H1 (cell line): Measurements from ENCODE around the gene CACNA1G. TPM values are rescaled to one million over a fixed set of nuclear protein-coding genes. Genes with fewer than 3 reads are reported as not detected.

ENCODE experiments used
- CTCF ChIA-PET: fragments of 300-600 bp; sonication (Branson Sonifier 250); formaldehyde crosslinking; loops from one replicate; lab custom pipeline; 2021; ENCODE audit not compliant: partially characterized antibody; lab: Charles Lee
- POLR2A ChIA-PET: fragments of 300-600 bp; sonication (Branson Sonifier 250); formaldehyde crosslinking; loops from one replicate; lab custom pipeline; 2021; ENCODE audit warnings: inconsistent platforms; ENCODE audit not compliant: partially characterized antibody; lab: Charles Lee
- DNase-seq, 2 experiments: peaks; one replicate each; pipeline versions ENCODE4 v3.0.0 to v3.0.0-alpha.2; 2010 to 2022; ENCODE audit warnings: low spot score in 2 of 2, low read depth in 1 of 2, mixed read lengths in 1 of 2
- FAIRE-seq: peaks from 2 replicates; lab custom pipeline; 2011; peaks lifted over from hg19 to GRCh38; lab: Jason Lieb, UNC
- H2AFZ ChIP-seq: 2 replicates; pipeline ENCODE4 v1.8.1; 2012; ENCODE audit warnings: low read length, inconsistent platforms
- H2AK5ac ChIP-seq: 2 replicates; pipeline ENCODE4 v1.6.1; 2013; ENCODE audit warnings: low read depth, low read length
- H2BK120ac ChIP-seq: replicated peaks from 2 replicates; pipeline ENCODE3; 2013; ENCODE audit warnings: low read depth, low read length, inconsistent platforms
- H2BK12ac ChIP-seq: 2 replicates; pipeline ENCODE4 v1.6.1; 2013; ENCODE audit warnings: low read depth, low read length
- H2BK15ac ChIP-seq: 2 replicates; pipeline ENCODE4 v1.6.1; 2013; ENCODE audit warnings: low read length
- H2BK20ac ChIP-seq: 2 replicates; pipeline ENCODE4 v1.6.1; 2013; ENCODE audit warnings: low read length
- H2BK5ac ChIP-seq: 2 replicates; pipeline ENCODE4 v1.6.1; 2013; ENCODE audit warnings: low read depth, low read length
- H3K14ac ChIP-seq: 2 replicates; pipeline ENCODE4 v1.6.1; 2013; ENCODE audit warnings: inconsistent platforms; ENCODE audit not compliant: insufficient read length
- H3K18ac ChIP-seq: 2 replicates; pipeline ENCODE4 v1.6.1; 2013; ENCODE audit warnings: low read length; ENCODE audit errors: extremely low read depth
- H3K23ac ChIP-seq: 2 replicates; pipeline ENCODE4 v1.6.1; 2013; ENCODE audit warnings: inconsistent platforms; ENCODE audit not compliant: insufficient read length
- H3K23me2 ChIP-seq: 2 replicates; pipeline ENCODE4 v1.6.1; 2013; ENCODE audit warnings: low read depth, low read length
- H3K27ac ChIP-seq: 2 replicates; pipeline ENCODE4 v1.6.1; 2011; ENCODE audit warnings: low read depth, low read length, inconsistent platforms
- H3K27me3 ChIP-seq, 4 experiments: replicated peaks in 1 of 4; 1 replicate in 1 of 4; 2 replicates in 3 of 4; pipeline versions ENCODE4 v1.6.1 to v1.8.1; 2011 to 2013; ENCODE audit warnings: low read length in 3 of 4, mild to moderate bottlenecking in 3 of 4, inconsistent platforms in 2 of 4, mixed read lengths in 2 of 4, moderate library complexity in 1 of 4; ENCODE audit not compliant: control insufficient read depth in 3 of 4, insufficient read depth in 3 of 4; ENCODE audit errors: extremely low read depth in 1 of 4
- H3K36me3 ChIP-seq, 4 experiments: 2 replicates each; pipeline versions ENCODE4 v1.6.1 to v1.8.1; 2011 to 2013; ENCODE audit warnings: mild to moderate bottlenecking in 4 of 4, low read length in 3 of 4, moderate library complexity in 2 of 4, control low read depth in 1 of 4, inconsistent platforms in 1 of 4; ENCODE audit not compliant: insufficient read depth in 4 of 4, control insufficient read depth in 2 of 4
- H3K4ac ChIP-seq: replicated peaks from 2 replicates; pipeline ENCODE3; 2013; ENCODE audit warnings: low read length, low read depth, mixed read lengths, inconsistent platforms; ENCODE audit not compliant: insufficient read length
- H3K4me1 ChIP-seq, 4 experiments: replicated peaks in 1 of 4; 1 replicate in 1 of 4; 2 replicates in 3 of 4; pipeline versions ENCODE4 v1.6.1 to v1.8.1; 2011 to 2013; ENCODE audit warnings: low read length in 3 of 4, inconsistent platforms in 2 of 4, mixed read lengths in 1 of 4; ENCODE audit not compliant: insufficient read depth in 4 of 4, control insufficient read depth in 3 of 4
- H3K4me2 ChIP-seq, 2 experiments: 2 replicates each; pipeline versions ENCODE4 v1.6.1 to v1.8.1; 2011 to 2013; ENCODE audit warnings: low read depth in 2 of 2, low read length in 2 of 2, control low read depth in 1 of 2, inconsistent platforms in 1 of 2, mild to moderate bottlenecking in 1 of 2; ENCODE audit not compliant: insufficient read depth in 1 of 2
- H3K4me3 ChIP-seq, 4 experiments: fragments of 200-600, 300-600 bp in 1 of 4; sonication (generic), shearing (Covaris generic), sonication (Bioruptor Twin) in 1 of 4; 2 replicates each; pipeline versions ENCODE4 v1.5.1 to v1.8.1; 2011 to 2016; ENCODE audit warnings: low read length in 4 of 4, low read depth in 3 of 4, control low read depth in 2 of 4, inconsistent platforms in 2 of 4, mild to moderate bottlenecking in 2 of 4, mixed read lengths in 1 of 4, moderate library complexity in 1 of 4; ENCODE audit not compliant: insufficient read depth in 2 of 4; ENCODE audit errors: extremely low read depth in 1 of 4
- H3K56ac ChIP-seq: replicated peaks from 2 replicates; pipeline ENCODE3; 2013; ENCODE audit warnings: low read depth, mild to moderate bottlenecking, mixed read lengths, low read length, inconsistent platforms; ENCODE audit not compliant: insufficient read length
- H3K79me1 ChIP-seq: 2 replicates; pipeline ENCODE4 v1.6.1; 2013; ENCODE audit warnings: low read depth, low read length, control low read depth
- H3K79me2 ChIP-seq, 2 experiments: 2 replicates each; pipeline versions ENCODE4 v1.6.1 to v1.8.1; 2012 to 2013; ENCODE audit warnings: low read length in 2 of 2, mild to moderate bottlenecking in 2 of 2, inconsistent platforms in 1 of 2; ENCODE audit not compliant: insufficient read depth in 2 of 2, control insufficient read depth in 1 of 2
- H3K9ac ChIP-seq, 4 experiments: replicated peaks in 1 of 4; 1 replicate in 1 of 4; 2 replicates in 3 of 4; pipeline versions ENCODE4 v1.6.1 to v1.8.1; 2011 to 2013; ENCODE audit warnings: low read depth in 3 of 4, low read length in 3 of 4, control low read depth in 2 of 4, mild to moderate bottlenecking in 2 of 4, moderate library complexity in 2 of 4, inconsistent platforms in 1 of 4; ENCODE audit errors: extremely low read depth in 1 of 4
- H3K9me3 ChIP-seq, 2 experiments: 2 replicates each; pipeline versions ENCODE4 v1.6.1 to v1.8.1; 2012 to 2013; ENCODE audit warnings: mild to moderate bottlenecking in 2 of 2, moderate library complexity in 2 of 2, control low read depth in 1 of 2, inconsistent platforms in 1 of 2, low read depth in 1 of 2, low read length in 1 of 2, mixed read lengths in 1 of 2; ENCODE audit not compliant: insufficient read depth in 2 of 2
- H4K20me1 ChIP-seq, 2 experiments: replicated peaks in 1 of 2; 2 replicates each; pipeline versions ENCODE3 to v1.8.1; 2011 to 2013; ENCODE audit warnings: inconsistent platforms in 2 of 2, low read length in 2 of 2, mild to moderate bottlenecking in 1 of 2; ENCODE audit not compliant: insufficient read depth in 2 of 2, control insufficient read depth in 1 of 2
- H4K5ac ChIP-seq: 2 replicates; pipeline ENCODE4 v1.6.1; 2013; ENCODE audit warnings: low read length, low read depth, mixed read lengths, inconsistent platforms; ENCODE audit not compliant: insufficient read length
- H4K8ac ChIP-seq: 2 replicates; pipeline ENCODE4 v1.8.0; 2013; ENCODE audit warnings: mild to moderate bottlenecking, moderate library complexity, low read length, inconsistent platforms; ENCODE audit not compliant: insufficient read depth; ENCODE audit errors: extremely low read depth
- H4K91ac ChIP-seq: replicated peaks from 2 replicates; pipeline ENCODE3; 2013; ENCODE audit warnings: low read length, mixed read lengths, inconsistent platforms; ENCODE audit not compliant: insufficient read length
- NRF1 ChIP-seq: IDR thresholded peaks from 2 replicates; pipeline ENCODE4 v1.6.1; 2011; ENCODE audit warnings: mild to moderate bottlenecking, low read depth, low read length, improper control_type of control experiment
- WGBS, 2 experiments: shearing (Covaris generic) in 1 of 2; methylation state at CpG; one replicate each; pipeline versions ENCODE4 v1.1.6 to v1.1.7; 2013 to 2015; ENCODE audit warnings: low lambda C conversion rate in 2 of 2, mixed read lengths in 2 of 2, inconsistent platforms in 1 of 2, low coverage in 1 of 2, missing lambda C conversion rate in 1 of 2; ENCODE audit not compliant: insufficient replicate concordance in 2 of 2, insufficient coverage in 1 of 2, insufficient read length in 1 of 2; ENCODE audit errors: extremely low coverage in 1 of 2, missing lambda C conversion rate in 1 of 2; 5-methylcytosine and 5-hydroxymethylcytosine counted together
- polyA plus RNA-seq, 7 experiments: library from polyadenylated mRNA; depleted of rRNA in 3 of 7; stranded (reverse) in 5 of 7; unstranded in 2 of 7; fragments of >200 nt in 5 of 7; fragments of 200-250 nt in 2 of 7; gene quantifications; 1 replicate in 5 of 7; 2 replicates in 1 of 7; 4 replicates in 1 of 7; pipeline versions ENCODE4 v1.2.1 to v1.2.3, GENCODE V29; 2011 to 2013; ENCODE audit warnings: missing spikeins in 2 of 7, mixed read lengths in 2 of 7
- total RNA-seq: library from RNA; stranded (reverse); fragmentation: NEBNext Ultra II Directional; extraction: Animal tissue kit (Norgen Biotek cat#: 25700); gene quantifications from 2 replicates; pipeline ENCODE4 v1.2.1, GENCODE V29; 2021

The CACNA1G gene
- total and polyA plus RNA-seq, 2 of the 8 experiments (the other 6 are each of a cell fraction or from before 2014, with no cell fraction given): 2.9 to 4.9 TPM

DNA sequence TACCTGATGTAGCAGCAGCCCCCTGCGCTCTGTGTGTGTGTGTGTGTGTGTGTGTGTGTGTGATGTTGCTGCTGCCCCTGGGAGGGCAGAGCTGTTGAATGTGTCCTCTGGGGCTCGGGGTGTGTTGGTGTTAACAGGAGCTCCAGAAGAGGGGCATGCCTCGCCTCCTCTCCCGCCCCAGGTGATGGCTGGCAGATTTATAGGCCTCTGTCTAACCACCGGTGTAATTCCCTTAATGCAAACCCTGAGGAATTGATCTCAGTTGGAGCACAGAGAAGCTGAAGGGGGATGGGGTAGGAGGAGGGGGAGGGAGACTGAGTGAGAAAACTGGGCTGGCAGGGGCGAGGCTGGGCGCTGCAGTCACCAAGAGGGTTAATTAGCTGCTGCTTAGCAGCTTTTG lies 10.0 kb downstream of the CACNA1G start:
- H2BK12ac ChIP-seq: no peak overlapping the region
- no peak overlapping the region for H3K4ac ChIP-seq
- 0 out of 2 replicates have a peak, but pooled peaks cover 3% of the 10 kb centered on the region for H3K23me2 ChIP-seq
- no peaks in the 10 kb centered on the region for H3K9me3 ChIP-seq
- no peak overlapping the region for H4K5ac ChIP-seq
- no peaks in the 10 kb centered on the region for H3K36me3 ChIP-seq
- H3K79me1 ChIP-seq: no peaks in the 10 kb centered on the region
- no peak overlapping the region for H4K91ac ChIP-seq
- H3K9ac ChIP-seq: no peak overlapping the region
- no peak overlapping the region; a peak in 1 of 4 replicates for H3K4me2 ChIP-seq
- WGBS, 2 experiments: 77% methylated on average over 4 of the region's 7 CpGs; no CpG with 5 or more reads in 1 of the 2 experiments
- no peak overlapping the region for H3K14ac ChIP-seq
- H3K4me1 ChIP-seq: peaks cover 0 to 9% (median 6%) of the 10 kb centered on the region in 4 experiments; a peak in 6 of 7 replicates
- ChIA-PET CTCF (interaction anchor here (0.6 to 3.4 kb wide), 16 partner anchors 8 to 1118 kb away, joined by 3 to 17 read pairs (median 4); no protein-coding TSS in a partner anchor), POLR2A (interaction anchor here (0.7 to 1.3 kb wide), 5 partner anchors 8 to 149 kb away, joined by 3 to 4 read pairs (median 3); no protein-coding TSS in a partner anchor)
- peaks cover 2 to 14% (median 11%) of the 10 kb centered on the region in 4 experiments for H3K27me3 ChIP-seq
- no peak overlapping the region for H2AFZ ChIP-seq
- no peak overlapping the region for H3K18ac ChIP-seq
- no peak overlapping the region for H3K4me3 ChIP-seq
- H3K56ac ChIP-seq: no peak overlapping the region
- no peak overlapping the region for H3K23ac ChIP-seq
- DNase-seq (no peak), FAIRE-seq (no peak)
- H2BK120ac ChIP-seq: no peak overlapping the region
- no peak overlapping the region; the same call in 1 of the 2 replicates for H2BK20ac ChIP-seq
- H3K27ac ChIP-seq: no peak overlapping the region
- H2BK5ac ChIP-seq: no peak overlapping the region
- H2BK15ac ChIP-seq: no peak overlapping the region
- peak overlapping the region; percentile 30; the same call in 1 of the 2 replicates for H4K8ac ChIP-seq
- H4K20me1 ChIP-seq: peaks cover 4% of the 10 kb centered on the region in 2 experiments
- peak overlapping the region; percentile 39; the same call in 1 of the 2 replicates for H2AK5ac ChIP-seq
- H3K79me2 ChIP-seq: no peaks in the 10 kb centered on the region
- no peak for TF ChIP-seq NRF1
